ENCODE measurements around the gene STRN.

DNA sequence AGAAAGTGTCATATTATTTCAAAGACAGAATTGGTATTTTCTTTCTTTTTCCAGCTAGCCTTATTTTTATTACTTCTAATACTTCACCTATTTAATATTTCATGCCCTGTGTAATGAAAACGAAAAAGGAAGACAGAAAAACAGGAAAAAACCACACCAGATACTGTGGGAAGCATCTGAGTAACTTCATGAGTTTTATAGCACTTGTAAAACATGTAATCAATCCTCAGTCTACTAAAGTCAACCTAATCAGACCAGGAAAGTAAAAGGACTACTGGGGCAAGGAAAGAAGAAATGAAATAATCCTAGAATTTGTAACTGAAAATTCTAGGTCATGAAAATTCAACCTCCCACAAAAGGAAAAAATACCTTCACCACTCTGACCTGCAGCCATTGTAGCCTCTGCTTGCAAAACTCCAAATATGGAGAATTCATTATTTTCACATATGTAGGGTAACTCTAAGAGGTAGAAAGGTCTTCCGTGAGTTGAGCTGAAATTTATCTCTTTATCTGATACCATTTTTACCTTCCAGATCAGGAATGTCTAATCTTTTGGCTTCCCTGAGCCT, 34.7 kb upstream of the STRN start:
- TF ChIP-seq L3MBTL2 (conservative IDR thresholded peaks at IDR 0.05), result no peak
- TF ChIP-seq LEF1 (IDR thresholded peaks at IDR 0.05; ENCODE audit: borderline replicate concordance), result no peak
- no peak for TF ChIP-seq SP1 (IDR thresholded peaks at IDR 0.05)
- no peak for TF ChIP-seq FOXK2 (IDR thresholded peaks at IDR 0.05)
- TF ChIP-seq ARNT (IDR thresholded peaks at IDR 0.05), result no peak
- TF ChIP-seq ELF4 (IDR thresholded peaks at IDR 0.05), result no peak
